GM12878 (cell line): ENCODE measurements around the gene TINCR. TPM values are rescaled to one million over a fixed set of nuclear protein-coding genes. Genes with fewer than 3 reads are reported as not detected.

ENCODE experiments used
- ATAC-seq: fragments of 200-7000 bp; cut with Tn5 transposase; 3 replicates; pipeline ENCODE4 v1.9.1; 2020; ENCODE audit warnings: mild to moderate bottlenecking, moderate library complexity
- BruUV-seq: library from RNA; stranded (reverse); fragments of 400-500 nt; replicated peaks from 2 replicates; lab custom pipeline; 2021; lab: Mats Ljungman, UMichigan
- CTCF ChIA-PET: fragments of 300-600 bp; sonication (Branson Sonifier 250); formaldehyde crosslinking; extraction: SDS; loops from one replicate; lab custom pipeline; 2021; ENCODE audit warnings: inconsistent platforms; lab: Yijun Ruan, JAX
- POLR2A ChIA-PET: fragments of 350-600 bp; formaldehyde crosslinking; extraction: SDS; loops from one replicate; lab custom pipeline; 2021; ENCODE audit warnings: inconsistent platforms; lab: Charles Lee
- RAD21 ChIA-PET: fragments of 300-600 bp; sonication (Branson Sonifier 250); formaldehyde crosslinking; loops from one replicate; lab custom pipeline; 2023; ENCODE audit warnings: antibody characterized with exemption; ENCODE audit not compliant: unreplicated experiment; lab: Charles Lee
- SMC1A ChIA-PET: fragments of 300-600 bp; sonication (Branson Sonifier 250); formaldehyde crosslinking; loops from one replicate; lab custom pipeline; 2023; ENCODE audit not compliant: unreplicated experiment, uncharacterized antibody; lab: Charles Lee
- DNase-seq: peaks from one replicate; pipeline ENCODE4 v3.0.0-alpha.2; 2011; ENCODE audit warnings: low read depth, low spot score
- FAIRE-seq: peaks from 3 replicates; lab custom pipeline; 2011; peaks lifted over from hg19 to GRCh38; lab: Jason Lieb, UNC
- H2AFZ ChIP-seq: 2 replicates; pipeline ENCODE4 v1.6.0; 2011; ENCODE audit warnings: low read depth, low read length, control low read depth; ENCODE audit not compliant: control insufficient read depth
- H3K27ac ChIP-seq: 2 replicates; pipeline ENCODE4 v1.5.1; 2011; ENCODE audit warnings: control low read depth; ENCODE audit not compliant: control insufficient read depth, insufficient read depth
- H3K27me3 ChIP-seq, 2 experiments: replicated peaks in 1 of 2; 2 replicates each; pipeline versions ENCODE4 v1.6.0 to v1.6.1; 2011; ENCODE audit warnings: low read length in 1 of 2; ENCODE audit not compliant: control insufficient read depth in 2 of 2, insufficient read depth in 2 of 2
- H3K36me3 ChIP-seq, 2 experiments: 2 replicates each; pipeline ENCODE4 v1.5.1; 2011; ENCODE audit warnings: low read length in 1 of 2; ENCODE audit not compliant: control insufficient read depth in 2 of 2, insufficient read depth in 2 of 2
- H3K4me1 ChIP-seq: 2 replicates; pipeline ENCODE4 v1.6.1; 2011; ENCODE audit warnings: mild to moderate bottlenecking, low read length, moderate library complexity, mixed read lengths; ENCODE audit not compliant: control insufficient read depth, insufficient read depth
- H3K4me2 ChIP-seq: 2 replicates; pipeline ENCODE4 v1.6.0; 2011; ENCODE audit warnings: control low read depth; ENCODE audit not compliant: control insufficient read depth, insufficient read depth
- H3K4me3 ChIP-seq: fragments of 200-600 bp; sonication (generic); 2 replicates; pipeline ENCODE4 v1.5.1; 2016
- H3K79me2 ChIP-seq: 2 replicates; pipeline ENCODE4 v1.6.0; 2011; ENCODE audit warnings: low read length; ENCODE audit not compliant: control insufficient read depth, insufficient read depth
- H3K9ac ChIP-seq: 2 replicates; pipeline ENCODE4 v1.8.0; 2011; ENCODE audit warnings: low read length, control low read depth, mixed read lengths; ENCODE audit not compliant: control insufficient read depth, insufficient read depth
- H3K9me3 ChIP-seq: replicated peaks from 3 replicates; pipeline ENCODE4 v1.5.1; 2011; ENCODE audit warnings: mild to moderate bottlenecking, low read length; ENCODE audit not compliant: control insufficient read depth, insufficient read depth
- H4K20me1 ChIP-seq: 2 replicates; pipeline ENCODE4 v1.6.0; 2011; ENCODE audit not compliant: control insufficient read depth, insufficient read depth
- ATF2 ChIP-seq: IDR thresholded peaks from 2 replicates; pipeline ENCODE4 v1.6.1; 2012; ENCODE audit warnings: low read length, inconsistent platforms
- BCL3 ChIP-seq: IDR thresholded peaks from 2 replicates; pipeline ENCODE4 v1.6.1; 2011; ENCODE audit warnings: borderline replicate concordance, low read depth, mild to moderate bottlenecking, moderate library complexity, low read length; ENCODE audit not compliant: insufficient read depth, poor library complexity, severe bottlenecking
- CEBPB ChIP-seq, 2 experiments: fragments of 150-350 bp in 1 of 2; IDR thresholded peaks; 2 replicates each; pipeline ENCODE4 v1.6.1; 2012 to 2014; ENCODE audit warnings: low read depth in 2 of 2, low read length in 2 of 2, borderline replicate concordance in 1 of 2, inconsistent platforms in 1 of 2
- NR2C2 ChIP-seq: IDR thresholded peaks from 2 replicates; pipeline ENCODE4 v1.6.1; 2011; ENCODE audit warnings: borderline replicate concordance, low read depth; ENCODE audit not compliant: control insufficient read depth, insufficient read length
- POLR2A ChIP-seq: IDR thresholded peaks from 2 replicates; pipeline ENCODE4 v1.6.1; 2011; ENCODE audit warnings: low read depth, mild to moderate bottlenecking, low read length
- RELA ChIP-seq: fragments of 450-650 bp; IDR thresholded peaks from 2 replicates; pipeline ENCODE4 v1.8.0; 2014; ENCODE audit warnings: borderline replicate concordance; ENCODE audit not compliant: partially characterized antibody
- SMC3 ChIP-seq: IDR thresholded peaks from 2 replicates; pipeline ENCODE4 v1.6.1; 2011; ENCODE audit warnings: low read length, improper control_type of control experiment, borderline replicate concordance
- SRF ChIP-seq, 2 experiments: IDR thresholded peaks; 2 replicates each; pipeline ENCODE4 v1.6.1; 2011; ENCODE audit warnings: low read depth in 2 of 2, low read length in 2 of 2, mild to moderate bottlenecking in 1 of 2, moderate library complexity in 1 of 2
- ZSCAN29 ChIP-seq: fragments of 450-650 bp; IDR thresholded peaks from 2 replicates; pipeline ENCODE4 v1.6.1; 2017; ENCODE audit warnings: mild to moderate bottlenecking, moderate library complexity
- WGBS: methylation state at CpG from one replicate; pipeline ENCODE4 v1.1.6; 2016; ENCODE audit warnings: low lambda C conversion rate; ENCODE audit not compliant: insufficient replicate concordance, insufficient coverage; ENCODE audit errors: missing lambda C conversion rate; 5-methylcytosine and 5-hydroxymethylcytosine counted together
- in situ Hi-C: fragments of 300-500 bp; cut with MboI; formaldehyde crosslinking; loops from 9 replicates; pipeline ENCODE4 v1.14.3; 2018; ENCODE audit warnings: mixed read lengths
- intact Hi-C: fragments of 100-400 bp; cut with micrococcal nuclease; formaldehyde crosslinking; loops from one replicate; pipeline ENCODE4 v1.14.2; 2022; ENCODE audit not compliant: unreplicated experiment
- polyA plus RNA-seq, 11 experiments: library from polyadenylated mRNA; depleted of rRNA in 4 of 11; unstranded in 6 of 11; stranded (reverse) in 5 of 11; fragments of >200 nt; fragmentation: Nextera tagmentation in 4 of 11; fragmentation: Illumina TruSeq in 1 of 11; extraction: Ambion mirVana in 4 of 11; extraction: Trizol in 1 of 11; gene quantifications; 1 replicate in 1 of 11; 2 replicates in 10 of 11; pipeline versions ENCODE4 v1.2.1 to v1.2.3, GENCODE V29; 2011 to 2016; ENCODE audit warnings: inconsistent platforms in 2 of 11, missing spikeins in 2 of 11, low read depth in 1 of 11
- total RNA-seq, 4 experiments: library from RNA; depleted of rRNA in 3 of 4; stranded (reverse); fragments of >200 nt in 3 of 4; fragmentation: Illumina TruSeq in 1 of 4; extraction: Trizol in 1 of 4; gene quantifications; 2 replicates each; pipeline versions ENCODE4 v1.2.1 to v1.2.3, GENCODE V29; 2013 to 2021

The TINCR gene
- total and polyA plus RNA-seq, 10 of the 15 experiments (the other 5 are each of a cell fraction or from before 2014, with no cell fraction given), result 0.02 to 0.36 (median 0.06) TPM; not detected in 3

GRCh38 chr19:5588441-5588840 is 20.7 kb upstream of the TINCR start:
- H4K20me1 ChIP-seq, result peaks cover 3% of the 10 kb centered on the region; the same call in 1 of the 2 replicates
- DNase-seq (no peak), FAIRE-seq (no peak), ATAC-seq (no peak)
- H3K9me3 ChIP-seq, result no peaks in the 10 kb centered on the region
- H3K27ac ChIP-seq, result no peak overlapping the region
- RAD21 ChIA-PET, result no interaction called here
- peaks cover 22 to 49% of the 10 kb centered on the region in 2 experiments for H3K36me3 ChIP-seq
- H3K4me2 ChIP-seq, result no peak overlapping the region
- H3K79me2 ChIP-seq, result no peaks in the 10 kb centered on the region
- no peak overlapping the region for H2AFZ ChIP-seq
- intact Hi-C loops (no loop called here), in situ Hi-C loops (no loop called here)
- POLR2A ChIA-PET, result no interaction called here
- H3K4me1 ChIP-seq, result peaks cover 5% of the 10 kb centered on the region
- SMC1A ChIA-PET, result no interaction called here
- H3K27me3 ChIP-seq, result no peaks in the 10 kb centered on the region
- no peak overlapping the region for H3K4me3 ChIP-seq
- no peak overlapping the region for H3K9ac ChIP-seq
- CTCF ChIA-PET, result no interaction called here
- TF ChIP-seq POLR2A (peak; percentile 15; the same call in 1 of the 2 replicates), BCL3 (no peak), CEBPB (IDR thresholded peaks at IDR 0.05; ENCODE audit: borderline replicate concordance in 1 of 2, low read depth in 2 of 2, low read length in 2 of 2) (no peak), SMC3 (no peak)
- no TSS peak for BruUV-seq
- WGBS, result 93% methylated on average over 10 of the region's 10 CpGs

GRCh38 chr19:5587661-5588060 is 19.9 kb upstream of the TINCR start:
- BruUV-seq, result no TSS peak
- in situ Hi-C loops, result no loop called here
- ChIA-PET POLR2A (no interaction called here), CTCF (no interaction called here), RAD21 (no interaction called here), SMC1A (no interaction called here)
- Histone ChIP-seq H2AFZ (no peak overlapping the region), H3K27me3 (no peaks in the 10 kb centered on the region), H3K27ac (no peak overlapping the region), H3K36me3 (peaks cover 14 to 41% of the 10 kb centered on the region in 2 experiments), H3K4me3 (no peak overlapping the region), H3K4me1 (peaks cover 5% of the 10 kb centered on the region), H3K79me2 (no peaks in the 10 kb centered on the region), H3K9me3 (no peaks in the 10 kb centered on the region), H3K4me2 (no peak overlapping the region), H4K20me1 (peaks cover 3% of the 10 kb centered on the region; the same call in 1 of the 2 replicates), H3K9ac (no peak overlapping the region)
- DNase-seq, result no peak
- FAIRE-seq, result no peak
- TF ChIP-seq NR2C2, result no peak
- no peak for TF ChIP-seq ATF2
- TF ChIP-seq SRF (IDR thresholded peaks at IDR 0.05; ENCODE audit: low read depth in 2 of 2, low read length in 2 of 2), result 0 out of 4 replicates have a peak, but pooled peaks of 1 of the 2 experiments have one; percentile 3
- no peak for TF ChIP-seq RELA
- no peak for TF ChIP-seq ZSCAN29
- 95% methylated on average over 23 of the region's 23 CpGs for WGBS
- intact Hi-C loops, result no loop called here
- no peak for ATAC-seq
